Activated naive CD4-positive, alpha-beta T cell treated with anti-CD3 and anti-CD28 coated beads, Interleukin-2, amount 10 ng/mL, durations not matched to agents 7 days and 5 days (primary cell): ENCODE results near the gene CGREF1.
"Not testable (repeated sequence)": the region's sequence is repeated elsewhere in the genome, so short reads cannot be mapped to it uniquely, and the experiment has no call there.

Experiments used
- CTCF ChIA-PET: fragments of 350-600 bp; sonication (Branson Sonifier 250); formaldehyde crosslinking; loops from one replicate; lab custom pipeline; 2021; ENCODE audit warnings: antibody characterized with exemption; lab: Charles Lee
- DNase-seq: peaks from one replicate; pipeline ENCODE4 v3.0.0-alpha.2; 2020
- H3K27ac Mint-ChIP-seq: one replicate; pipeline ENCODE4 v1.8.0; 2021; ENCODE audit warnings: mild to moderate bottlenecking, moderate library complexity, mixed read lengths
- H3K27me3 Mint-ChIP-seq: one replicate; pipeline ENCODE4 v1.8.0; 2021; ENCODE audit warnings: mild to moderate bottlenecking, mixed read lengths
- H3K36me3 Mint-ChIP-seq: one replicate; pipeline ENCODE4 v1.8.0; 2021; ENCODE audit warnings: mixed read lengths
- H3K4me1 Mint-ChIP-seq: one replicate; pipeline ENCODE4 v1.8.0; 2021; ENCODE audit warnings: mixed read lengths
- H3K4me3 Mint-ChIP-seq: one replicate; pipeline ENCODE4 v1.8.0; 2021; ENCODE audit warnings: mild to moderate bottlenecking, moderate library complexity, mixed read lengths
- H3K9me3 Mint-ChIP-seq: one replicate; pipeline ENCODE4 v1.8.0; 2021; ENCODE audit warnings: mixed read lengths

CGREF1 gene

DNA sequence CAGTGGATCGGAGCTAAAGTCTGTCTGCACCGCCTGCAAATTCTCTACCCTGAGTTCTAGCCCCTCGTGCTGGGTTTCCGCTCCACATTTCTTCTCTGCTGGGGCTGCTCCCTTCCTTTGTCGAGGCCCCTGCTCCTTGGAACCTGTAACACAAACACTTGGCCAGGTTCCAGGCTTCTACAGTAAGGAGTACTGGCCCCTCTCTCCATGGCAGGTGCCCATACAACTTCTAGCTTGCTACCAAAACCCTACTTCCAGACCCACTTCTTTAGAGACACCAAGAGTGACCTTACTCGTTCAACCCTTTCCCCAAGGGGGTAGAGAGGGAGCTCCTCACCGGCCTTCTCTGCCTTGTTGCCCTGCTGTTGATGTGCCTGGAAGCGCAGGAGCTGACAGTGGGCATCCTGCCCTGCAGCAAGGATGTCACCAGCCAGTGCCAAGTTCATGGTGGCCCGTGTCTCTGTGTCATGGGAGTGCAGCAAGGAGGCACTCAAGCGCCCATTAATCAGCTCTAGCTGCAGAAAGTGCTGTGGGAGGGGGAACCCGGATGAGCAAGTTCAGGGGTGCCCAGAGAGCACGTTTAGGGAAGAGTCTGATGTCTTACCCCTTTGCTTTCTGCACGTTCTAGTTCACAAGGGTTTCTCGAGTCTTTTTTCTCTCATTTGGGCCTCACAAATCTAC, 14.4 kb upstream of the CGREF1 start:
- Mint-ChIP-seq H3K27ac (peak overlapping the region; percentile 97), H3K36me3 (peaks cover 26% of the 10 kb centered on the region), H3K4me3 (peak overlapping the region; percentile 94), H3K27me3 (peaks cover 14% of the 10 kb centered on the region), H3K4me1 (peaks cover 32% of the 10 kb centered on the region), H3K9me3 (no peaks in the 10 kb centered on the region)
- peak; percentile 43 for DNase-seq
- CTCF ChIA-PET: interaction anchor here (0.8 to 3.4 kb wide), 5 partner anchors 10 to 170 kb away, joined by 3 to 19 read pairs (median 3); partner anchors contain the start of gene ABHD1

- Mint-ChIP-seq H3K27me3 (peaks cover 4% of the 10 kb centered on the region), H3K4me1 (peaks cover 32% of the 10 kb centered on the region), H3K36me3 (peaks cover 26% of the 10 kb centered on the region), H3K4me3 (no peak overlapping the region), H3K9me3 (no peaks in the 10 kb centered on the region), H3K27ac (no peak overlapping the region)
- CTCF ChIA-PET: interaction anchor here (2.4 to 3.4 kb wide), 2 partner anchors 8 to 172 kb away, joined by 8 to 19 read pairs; partner anchors contain the start of gene ABHD1
- DNase-seq: no peak
Measured at GRCh38 chr2:27131429-27131828, 12.5 kb upstream of the CGREF1 start.

- no peak for DNase-seq
- Mint-ChIP-seq H3K27me3 (peaks cover 4% of the 10 kb centered on the region), H3K36me3 (peaks cover 26% of the 10 kb centered on the region), H3K4me1 (peaks cover 29% of the 10 kb centered on the region), H3K4me3 (no peak overlapping the region), H3K9me3 (no peaks in the 10 kb centered on the region), H3K27ac (no peak overlapping the region)
- CTCF ChIA-PET: no interaction called here
Measured at GRCh38 chr2:27130396-27130795, 11.5 kb upstream of the CGREF1 start.

DNA sequence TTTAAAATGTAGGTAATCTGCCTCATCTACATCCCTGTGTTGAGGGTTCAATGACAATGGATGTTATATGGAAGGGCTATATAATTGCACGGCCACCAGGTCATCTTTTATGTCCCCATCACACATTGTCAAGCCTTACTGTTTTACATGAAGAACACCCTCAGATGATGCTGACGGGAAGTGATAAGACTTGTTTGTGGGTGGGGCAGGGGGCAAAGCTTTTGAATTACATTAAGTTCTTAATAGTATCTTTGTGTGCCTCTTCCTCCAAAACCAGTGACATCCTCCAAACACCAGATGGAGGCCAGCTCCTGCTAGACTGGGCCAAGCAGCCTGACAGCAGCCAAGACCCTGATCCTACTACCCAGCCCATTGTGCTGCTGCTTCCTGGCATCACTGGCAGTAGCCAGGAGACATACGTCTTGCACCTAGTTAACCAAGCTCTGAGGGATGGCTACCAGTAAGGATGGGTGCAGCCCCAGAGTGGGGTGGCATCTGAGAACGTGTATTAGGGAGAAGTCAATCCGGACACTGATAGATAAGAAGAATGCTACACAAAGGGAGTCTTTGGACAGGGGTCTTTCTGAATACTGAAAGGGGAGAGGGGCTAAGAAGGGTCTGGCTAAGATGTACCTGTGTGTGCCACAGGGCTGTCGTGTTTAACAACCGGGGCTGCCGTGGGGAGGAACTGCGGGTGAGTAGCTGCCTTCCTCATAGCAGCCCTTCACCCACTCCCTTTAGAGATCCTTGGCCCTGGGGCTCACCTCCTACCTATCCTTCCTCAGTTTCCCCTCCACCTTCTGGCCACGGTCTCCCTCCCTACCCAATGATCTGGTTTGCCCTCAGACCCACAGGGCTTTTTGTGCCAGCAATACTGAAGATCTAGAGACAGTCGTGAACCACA, 10.0 kb upstream of the CGREF1 start:
- H3K27me3 Mint-ChIP-seq: no peaks in the 10 kb centered on the region
- H3K27ac Mint-ChIP-seq: no peak overlapping the region
- H3K9me3 Mint-ChIP-seq: no peaks in the 10 kb centered on the region
- peaks cover 25% of the 10 kb centered on the region for H3K4me1 Mint-ChIP-seq
- peaks cover 25% of the 10 kb centered on the region for H3K36me3 Mint-ChIP-seq
- H3K4me3 Mint-ChIP-seq: no peak overlapping the region
- CTCF ChIA-PET: no interaction called here
- DNase-seq: no peak

DNA sequence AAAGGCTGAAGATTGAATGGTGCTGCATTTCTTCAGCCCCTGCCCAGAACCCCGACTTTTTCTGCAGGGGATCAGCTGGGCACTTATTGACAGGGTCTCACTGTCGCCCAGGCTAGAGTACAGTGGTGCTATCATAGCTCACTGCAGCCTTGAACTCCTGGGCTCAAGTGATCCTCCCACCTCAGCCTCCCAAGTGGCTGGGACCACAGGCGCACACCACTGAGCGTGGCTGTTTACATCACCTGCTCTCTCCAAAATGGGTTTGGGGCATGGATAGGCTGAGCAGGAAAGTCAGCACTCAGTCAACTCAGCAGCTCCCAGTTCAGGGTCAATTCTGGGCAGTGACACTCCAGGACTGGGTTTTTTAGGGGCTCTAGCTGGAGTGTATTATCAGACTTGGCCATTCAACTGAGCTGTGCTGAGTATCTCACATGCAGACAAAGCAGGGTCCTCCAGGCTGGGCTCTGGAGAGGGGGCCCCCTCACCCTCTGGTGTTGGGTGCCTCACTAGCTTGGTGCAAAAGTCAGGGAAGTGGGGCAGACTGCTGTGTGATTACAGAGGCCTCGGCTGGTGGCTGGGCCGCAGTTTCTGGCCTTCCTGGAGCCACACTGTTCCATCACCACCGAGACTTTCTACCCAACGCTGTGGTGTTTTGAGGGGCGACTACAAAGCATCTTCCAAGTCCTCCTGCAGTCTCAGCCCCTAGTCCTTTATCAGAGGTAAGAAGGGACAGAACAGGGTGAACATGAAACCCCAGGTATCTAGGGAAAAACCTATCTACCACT, 9.1 kb upstream of the CGREF1 start:
- H3K27ac Mint-ChIP-seq: no peak overlapping the region
- H3K36me3 Mint-ChIP-seq: peaks cover 20% of the 10 kb centered on the region
- no peak for DNase-seq
- H3K27me3 Mint-ChIP-seq: peaks cover 4% of the 10 kb centered on the region
- peaks cover 22% of the 10 kb centered on the region for H3K4me1 Mint-ChIP-seq
- CTCF ChIA-PET: no interaction called here
- no peak overlapping the region for H3K4me3 Mint-ChIP-seq
- H3K9me3 Mint-ChIP-seq: no peaks in the 10 kb centered on the region

DNA sequence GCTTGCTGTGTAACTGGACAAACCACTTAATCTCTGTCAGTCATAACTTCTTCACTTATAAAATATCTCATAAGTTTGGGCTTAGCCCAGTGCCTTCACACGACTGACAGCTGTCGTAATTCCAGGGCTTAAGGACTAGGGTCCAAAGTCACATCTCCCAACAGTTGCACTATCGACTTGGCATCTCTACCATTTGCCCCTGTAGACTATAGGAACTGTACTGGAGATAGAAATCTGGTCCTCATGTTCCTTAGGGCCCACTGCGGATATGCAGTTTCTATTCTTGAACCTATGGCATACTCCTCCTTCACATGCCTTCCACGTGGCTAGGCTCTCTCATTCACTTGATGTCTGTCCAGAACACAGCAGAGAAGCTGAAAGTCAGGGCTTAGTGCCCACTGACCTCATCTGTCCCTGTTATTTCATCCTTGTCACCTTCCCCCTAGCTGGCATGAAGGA, 7.4 kb upstream of the CGREF1 start:
- CTCF ChIA-PET: interaction anchor here (0.7 to 1.1 kb wide), 2 partner anchors 144 to 290 kb away, joined by 3 read pairs; no protein-coding TSS in a partner anchor
- peaks cover 12% of the 10 kb centered on the region for H3K4me1 Mint-ChIP-seq
- no peak overlapping the region for H3K27ac Mint-ChIP-seq

GRCh38 chr2:27125104-27125503, 6.2 kb upstream of the CGREF1 start:
- peaks cover 10% of the 10 kb centered on the region for H3K4me1 Mint-ChIP-seq
- H3K36me3 Mint-ChIP-seq: peaks cover 6% of the 10 kb centered on the region
- CTCF ChIA-PET: interaction anchor here (1.0 to 2.6 kb wide), 2 partner anchors 8 to 558 kb away, joined by 3 to 19 read pairs; partner anchors contain the start of gene PREB
- no peak overlapping the region for H3K4me3 Mint-ChIP-seq
- DNase-seq: no peak
- peaks cover 34% of the 10 kb centered on the region for H3K27me3 Mint-ChIP-seq
- H3K9me3 Mint-ChIP-seq: no peaks in the 10 kb centered on the region
- H3K27ac Mint-ChIP-seq: no peak overlapping the region

More for the DNA sequence above, 7.4 kb upstream of the CGREF1 start:
- H3K36me3 Mint-ChIP-seq: peaks cover 14% of the 10 kb centered on the region
- no peak overlapping the region for H3K4me3 Mint-ChIP-seq
- H3K27me3 Mint-ChIP-seq: peaks cover 22% of the 10 kb centered on the region
- no peaks in the 10 kb centered on the region for H3K9me3 Mint-ChIP-seq
- DNase-seq: no peak

DNA sequence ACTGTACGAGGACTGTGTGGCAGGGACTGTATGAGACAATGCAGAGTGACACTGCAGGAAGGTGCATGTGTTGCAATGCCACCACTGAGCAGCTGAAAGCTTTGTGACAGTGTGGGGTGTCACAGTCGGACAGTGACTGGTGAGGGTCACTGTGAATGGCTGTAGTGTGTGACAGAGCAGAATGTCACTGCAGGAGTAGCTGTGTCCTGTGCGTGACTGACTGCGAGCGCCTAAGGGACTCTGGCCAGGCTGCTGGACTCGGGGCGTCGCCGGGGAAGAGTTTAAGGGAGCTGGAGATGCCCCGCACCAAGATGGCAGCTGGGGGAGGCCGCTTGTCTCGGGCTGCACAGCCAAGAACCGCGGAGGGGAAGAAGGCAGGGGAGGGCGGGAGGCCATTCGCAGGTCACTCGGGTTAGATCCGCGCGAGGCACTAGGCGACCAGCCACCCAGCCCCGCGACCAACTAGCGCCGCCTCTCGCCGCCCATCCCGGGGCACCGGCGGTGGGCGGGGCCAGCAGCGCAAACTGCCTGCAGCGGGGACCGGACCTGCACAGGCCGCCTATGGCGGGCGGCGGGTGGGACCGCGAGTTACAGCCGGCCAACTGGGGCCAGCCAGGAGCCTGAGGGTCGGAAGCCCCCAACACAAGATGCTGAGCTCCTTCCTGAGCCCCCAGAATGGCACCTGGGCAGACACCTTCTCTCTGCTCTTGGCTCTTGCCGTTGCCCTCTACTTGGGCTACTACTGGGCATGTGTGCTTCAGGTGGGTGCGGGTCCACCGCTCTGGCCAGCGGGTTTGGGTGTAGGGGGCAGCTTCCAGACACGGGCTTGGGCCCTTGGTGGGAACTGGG, 4.6 kb upstream of the CGREF1 start, which contains the start of gene ABHD1:
Gene ABHD1, plus strand, starts transcription at position 514 of the 849 bp plus-strand sequence. Its CDS starts 134 bp downstream, at position 648.
- no peaks in the 10 kb centered on the region for H3K36me3 Mint-ChIP-seq

GRCh38 chr2:27122791-27123190, 3.9 kb upstream of the CGREF1 start:
- H3K36me3 Mint-ChIP-seq: no peaks in the 10 kb centered on the region
- H3K27ac Mint-ChIP-seq: no peak overlapping the region
- DNase-seq: no peak
- peaks cover 56% of the 10 kb centered on the region for H3K27me3 Mint-ChIP-seq
- H3K4me1 Mint-ChIP-seq: peaks cover 22% of the 10 kb centered on the region
- no peaks in the 10 kb centered on the region for H3K9me3 Mint-ChIP-seq
- H3K4me3 Mint-ChIP-seq: peak overlapping the region; percentile 71
- CTCF ChIA-PET: interaction anchor here (0.8 to 2.6 kb wide), 9 partner anchors 10 to 180 kb away, joined by 3 to 19 read pairs (median 4); partner anchors contain the start of genes AGBL5 and PREB

More for the DNA sequence above, 4.6 kb upstream of the CGREF1 start, which contains the start of gene ABHD1:
- CTCF ChIA-PET: interaction anchor here (0.8 to 2.6 kb wide), 9 partner anchors 10 to 179 kb away, joined by 3 to 19 read pairs (median 4); partner anchors contain the start of genes AGBL5 and PREB
- Mint-ChIP-seq H3K27ac (peak within 1 kb of the TSS; percentile 17), H3K4me1 (peaks cover 20% of the 10 kb centered on the region), H3K27me3 (peaks cover 48% of the 10 kb centered on the region), H3K9me3 (no peaks in the 10 kb centered on the region), H3K4me3 (peak within 1 kb of the TSS; percentile 73)
- DNase-seq: peak; percentile 76

DNA sequence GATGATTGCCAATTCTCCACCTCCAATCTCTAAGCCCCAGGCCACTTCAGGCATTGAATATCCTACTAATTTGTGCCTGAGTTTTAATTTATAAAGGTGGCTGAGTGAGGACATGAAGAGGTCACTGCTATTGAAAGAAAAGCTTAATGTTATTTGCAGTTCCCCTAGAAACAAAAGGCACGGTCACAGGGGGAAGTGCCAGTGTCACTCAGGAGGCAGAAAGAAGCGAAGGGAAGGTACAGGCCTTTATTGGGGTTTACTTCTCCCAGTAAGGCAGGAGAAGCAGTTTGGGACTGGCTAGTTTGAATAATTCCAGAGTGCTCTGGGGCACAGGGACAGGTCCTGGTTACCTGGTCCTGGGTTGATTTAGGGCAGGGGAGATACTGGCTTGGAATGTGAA, 3.0 kb upstream of the CGREF1 start:
- no peaks in the 10 kb centered on the region for H3K36me3 Mint-ChIP-seq
- no peak overlapping the region for H3K4me3 Mint-ChIP-seq
- CTCF ChIA-PET: no interaction called here
- H3K9me3 Mint-ChIP-seq: no peaks in the 10 kb centered on the region
- peaks cover 62% of the 10 kb centered on the region for H3K27me3 Mint-ChIP-seq
- no peak overlapping the region for H3K27ac Mint-ChIP-seq
- H3K4me1 Mint-ChIP-seq: peaks cover 22% of the 10 kb centered on the region
- no peak for DNase-seq

DNA sequence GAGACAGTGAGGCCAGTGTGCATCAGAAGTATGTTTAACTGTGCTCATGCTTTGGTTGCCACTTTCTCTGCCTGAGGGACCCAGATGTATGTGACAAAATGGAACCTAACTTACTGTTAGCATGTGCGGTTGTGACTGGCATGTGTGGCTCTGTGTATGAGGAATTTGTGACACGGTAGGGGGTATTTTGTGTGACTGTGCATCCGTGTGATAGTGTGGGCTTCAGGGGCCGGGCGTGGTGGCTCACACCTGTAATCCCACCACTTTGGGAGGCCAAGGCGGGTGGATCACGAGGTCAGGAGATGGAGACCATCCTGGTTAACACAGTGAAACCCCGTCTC, 372 bp upstream of the CGREF1 start:
- Mint-ChIP-seq H3K27me3 (peaks cover 72% of the 10 kb centered on the region), H3K4me3 (peak overlapping the region; percentile 77)
- CTCF ChIA-PET: not testable (repeated sequence)

GRCh38 chr2:27117995-27118524, 868 bp downstream of the CGREF1 start:
- Mint-ChIP-seq H3K9me3 (no peaks in the 10 kb centered on the region), H3K36me3 (no peaks in the 10 kb centered on the region), H3K27me3 (peaks cover 74% of the 10 kb centered on the region), H3K4me3 (peak overlapping the region; percentile 13), H3K4me1 (peaks cover 15% of the 10 kb centered on the region), H3K27ac (no peak overlapping the region)
- CTCF ChIA-PET: interaction anchor here (0.6 kb wide), 1 partner anchor 51 kb away, joined by 5 read pairs; no protein-coding TSS in a partner anchor
- no peak for DNase-seq

More for the DNA sequence above, 372 bp upstream of the CGREF1 start:
- not testable (repeated sequence) for DNase-seq, H3K9me3 Mint-ChIP-seq, H3K27ac Mint-ChIP-seq, H3K36me3 Mint-ChIP-seq
- peaks cover 22% of the 10 kb centered on the region for H3K4me1 Mint-ChIP-seq
